GM23338 (cell line): Measurements from ENCODE around the gene CNTN5. TPM values are rescaled to one million over a fixed set of nuclear protein-coding genes. Genes with fewer than 3 reads are reported as not detected.
A peak's percentile ranks its signal among the peaks of the same experiment; 100 is the strongest.
"Not testable (repeated sequence)": the region's sequence is repeated elsewhere in the genome, so short reads cannot be mapped to it uniquely, and the experiment has no call there.

ENCODE experiments used
- ATAC-seq: fragments of 200-7000 bp; cut with Tn5 transposase; 3 replicates; pipeline ENCODE4 v1.9.1; 2020
- DNase-seq: peaks from one replicate; pipeline ENCODE4 v3.0.0-alpha.2; 2015; ENCODE audit warnings: low spot score
- H2AFZ ChIP-seq: fragments of 200-600 bp; sonication (generic); 2 replicates; pipeline ENCODE4 v1.8.0; 2016; ENCODE audit warnings: antibody characterized with exemption, mild to moderate bottlenecking, moderate library complexity
- H3F3A ChIP-seq: fragments of 200-600 bp; sonication (generic); replicated peaks from 2 replicates; pipeline ENCODE4 v1.8.0; 2017; ENCODE audit warnings: antibody characterized with exemption, mixed run types, low read depth
- H3K27ac ChIP-seq: fragments of 200-600 bp; sonication (generic); 2 replicates; pipeline ENCODE4 v1.6.1; 2016; ENCODE audit warnings: low read depth
- H3K27me3 ChIP-seq: fragments of 200-600 bp; sonication (generic); 2 replicates; pipeline ENCODE4 v1.8.0; 2016; ENCODE audit warnings: mild to moderate bottlenecking, mixed run types, moderate library complexity; ENCODE audit not compliant: insufficient read depth
- H3K36me3 ChIP-seq: fragments of 200-600 bp; sonication (generic); 2 replicates; pipeline ENCODE4 v1.8.0; 2016; ENCODE audit warnings: mild to moderate bottlenecking; ENCODE audit not compliant: insufficient read depth
- H3K4me1 ChIP-seq: fragments of 200-600 bp; sonication (generic); 2 replicates; pipeline ENCODE4 v1.8.0; 2016; ENCODE audit warnings: mild to moderate bottlenecking, moderate library complexity; ENCODE audit not compliant: insufficient read depth
- H3K4me2 ChIP-seq: fragments of 200-600 bp; sonication (generic); 2 replicates; pipeline ENCODE4 v1.7.1; 2017; ENCODE audit warnings: mixed run types
- H3K4me3 ChIP-seq: fragments of 200-600 bp; sonication (generic); 2 replicates; pipeline ENCODE4 v1.6.1; 2016; ENCODE audit warnings: mixed run types
- H3K79me2 ChIP-seq: fragments of 200-600 bp; sonication (generic); replicated peaks from 2 replicates; pipeline ENCODE4 v1.8.0; 2017; ENCODE audit warnings: mild to moderate bottlenecking; ENCODE audit not compliant: insufficient read depth
- H3K9me2 ChIP-seq: fragments of 200-600 bp; sonication (generic); 2 replicates; pipeline ENCODE4 v1.8.0; 2017; ENCODE audit not compliant: insufficient read depth
- H4K20me1 ChIP-seq: fragments of 200-600 bp; sonication (generic); replicated peaks from 2 replicates; pipeline ENCODE4 v1.8.0; 2017; ENCODE audit warnings: mild to moderate bottlenecking; ENCODE audit not compliant: insufficient read depth
- H3K27ac Mint-ChIP-seq: 2 replicates; pipeline ENCODE4 v1.8.0; 2020; ENCODE audit warnings: inconsistent platforms, mild to moderate bottlenecking, moderate library complexity, mixed read lengths
- H3K27me3 Mint-ChIP-seq: 3 replicates; pipeline ENCODE4 v1.8.0; 2022; ENCODE audit warnings: low read depth, mild to moderate bottlenecking, moderate library complexity, mixed read lengths, inconsistent platforms; ENCODE audit not compliant: insufficient read depth, poor library complexity
- H3K36me3 Mint-ChIP-seq: 3 replicates; pipeline ENCODE4 v1.8.0; 2021; ENCODE audit warnings: low read depth, mild to moderate bottlenecking, inconsistent platforms, moderate library complexity, mixed read lengths
- H3K4me1 Mint-ChIP-seq: 3 replicates; pipeline ENCODE4 v1.8.0; 2020; ENCODE audit warnings: mild to moderate bottlenecking, inconsistent platforms, mixed read lengths
- H3K4me3 Mint-ChIP-seq: 3 replicates; pipeline ENCODE4 v1.8.0; 2021; ENCODE audit warnings: moderate library complexity, mild to moderate bottlenecking, inconsistent platforms, mixed read lengths
- H3K9me3 Mint-ChIP-seq: 3 replicates; pipeline ENCODE4 v1.8.0; 2020; ENCODE audit warnings: moderate library complexity, mild to moderate bottlenecking, inconsistent platforms, mixed read lengths
- CREB1 ChIP-seq: fragments of 250-450 bp; sonication (Bioruptor Pico); IDR thresholded peaks from 2 replicates; pipeline ENCODE4 v1.5.0; 2020; ENCODE audit warnings: low read depth, mild to moderate bottlenecking, moderate library complexity
- CTCF ChIP-seq, 2 experiments: fragments of 200-600 bp in 1 of 2; sonication (generic) in 1 of 2; conservative IDR thresholded peaks; 2 replicates each; pipeline versions ENCODE4 v1.5.1 to v1.6.1; 2016 to 2017; ENCODE audit warnings: antibody characterized with exemption in 2 of 2, low read depth in 2 of 2, mild to moderate bottlenecking in 2 of 2, moderate library complexity in 1 of 2
- ETS1 ChIP-seq: IDR thresholded peaks from 2 replicates; pipeline ENCODE4 v1.6.1; 2016; ENCODE audit warnings: antibody characterized with exemption
- JUNB ChIP-seq: IDR thresholded peaks from one replicate; pipeline ENCODE4 v1.6.1; 2016; ENCODE audit warnings: antibody characterized with exemption; ENCODE audit not compliant: unreplicated experiment
- NANOG ChIP-seq: IDR thresholded peaks from 2 replicates; pipeline ENCODE4 v1.6.1; 2016; ENCODE audit warnings: antibody characterized with exemption, borderline replicate concordance
- POLR2AphosphoS5 ChIP-seq: IDR thresholded peaks from 2 replicates; pipeline ENCODE4 v1.6.1; 2016; ENCODE audit warnings: antibody characterized with exemption, low read depth
- STAT1 ChIP-seq: IDR thresholded peaks from one replicate; pipeline ENCODE4 v1.6.1; 2016; ENCODE audit warnings: antibody characterized with exemption; ENCODE audit not compliant: unreplicated experiment
- ZNF114 ChIP-seq: fragments of 250-450 bp; sonication (Bioruptor Pico); IDR thresholded peaks from 2 replicates; pipeline ENCODE4 v1.5.0; 2020; ENCODE audit warnings: mild to moderate bottlenecking, moderate library complexity
- ZNF331 ChIP-seq: fragments of 250-450 bp; sonication (Bioruptor Pico); IDR thresholded peaks from 2 replicates; pipeline ENCODE4 v1.5.0; 2020; ENCODE audit warnings: low read depth, mild to moderate bottlenecking, moderate library complexity
- polyA plus RNA-seq: library from polyadenylated mRNA; unstranded; fragments of >200 nt; fragmentation: Nextera tagmentation; extraction: Ambion mirVana; gene quantifications from 2 replicates; pipeline ENCODE4 v1.2.1, GENCODE V29; 2016
- total RNA-seq: library from RNA; depleted of rRNA; stranded (reverse); fragments of >200 nt; shearing (Covaris generic); gene quantifications from 2 replicates; pipeline ENCODE4 v1.2.3, GENCODE V29; 2014
- TF ChIP-seq, protein P1 (sequence below): fragments of 250-450 bp; sonication (Bioruptor Pico); IDR thresholded peaks from 2 replicates; pipeline ENCODE4 v1.5.0; 2020; ENCODE audit warnings: mild to moderate bottlenecking, moderate library complexity

Gene CNTN5
- total and polyA plus RNA-seq, 2 experiments from 2014 or later = not detected

DNA sequence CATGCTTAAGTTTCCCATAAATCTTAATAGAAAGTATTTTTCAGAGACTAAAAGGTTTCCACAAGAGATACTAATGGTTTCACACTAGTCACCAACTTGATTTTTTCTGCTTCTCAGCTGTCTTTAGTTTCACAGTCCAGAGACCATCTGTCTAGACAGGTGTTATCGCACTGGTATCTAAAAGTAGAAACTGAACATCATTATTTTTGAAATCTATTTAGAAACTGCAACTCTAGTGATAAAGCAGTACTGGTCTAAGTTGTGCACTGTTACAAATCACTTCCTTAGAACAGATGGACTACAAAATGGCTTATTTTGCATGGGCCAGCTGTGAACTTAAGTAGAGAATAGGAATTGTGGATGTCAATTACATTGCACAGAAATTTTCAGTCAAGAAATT is 78.0 kb downstream of the CNTN5 start:
- Histone ChIP-seq H3K27ac (no peak overlapping the region), H3K27me3 (no peaks in the 10 kb centered on the region), H3K4me2 (no peak overlapping the region), H3K79me2 (no peaks in the 10 kb centered on the region), H3K36me3 (peaks cover 5% of the 10 kb centered on the region; the same call in 1 of the 2 replicates), H3K9me2 (no peaks in the 10 kb centered on the region), H3K4me3 (no peak overlapping the region), H4K20me1 (no peaks in the 10 kb centered on the region), H2AFZ (no peak overlapping the region), H3F3A (no peaks in the 10 kb centered on the region), H3K4me1 (no peaks in the 10 kb centered on the region)
- TF ChIP-seq ZNF114 (CRISPR knock-in tag) (no peak), STAT1 (no peak), ETS1 (no peak), JUNB (no peak), POLR2AphosphoS5 (no peak)
- Mint-ChIP-seq H3K36me3 (peaks cover 13% of the 10 kb centered on the region; the same call in 2 of the 3 replicates), H3K4me3 (no peak overlapping the region), H3K27me3 (no peaks in the 10 kb centered on the region), H3K9me3 (peaks cover 19% of the 10 kb centered on the region), H3K4me1 (no peaks in the 10 kb centered on the region), H3K27ac (no peak overlapping the region)
- DNase-seq = no peak
- ATAC-seq = no peak

GRCh38 chr11:99117603-99118002 is 96.9 kb downstream of the CNTN5 start:
- Mint-ChIP-seq H3K4me3 (no peak overlapping the region), H3K9me3 (no peaks in the 10 kb centered on the region), H3K4me1 (no peaks in the 10 kb centered on the region), H3K27ac (no peak overlapping the region), H3K27me3 (peaks cover 1% of the 10 kb centered on the region), H3K36me3 (no peaks in the 10 kb centered on the region)
- TF ChIP-seq STAT1 (no peak), CTCF (conservative IDR thresholded peaks at IDR 0.05; ENCODE audit: low read depth in 2 of 2) (peak; percentile 22 to 52), ZNF331 (CRISPR knock-in tag) (no peak), CREB1 (no peak), ZNF114 (CRISPR knock-in tag) (no peak), NANOG (no peak)
- TF ChIP-seq, protein P1, sequence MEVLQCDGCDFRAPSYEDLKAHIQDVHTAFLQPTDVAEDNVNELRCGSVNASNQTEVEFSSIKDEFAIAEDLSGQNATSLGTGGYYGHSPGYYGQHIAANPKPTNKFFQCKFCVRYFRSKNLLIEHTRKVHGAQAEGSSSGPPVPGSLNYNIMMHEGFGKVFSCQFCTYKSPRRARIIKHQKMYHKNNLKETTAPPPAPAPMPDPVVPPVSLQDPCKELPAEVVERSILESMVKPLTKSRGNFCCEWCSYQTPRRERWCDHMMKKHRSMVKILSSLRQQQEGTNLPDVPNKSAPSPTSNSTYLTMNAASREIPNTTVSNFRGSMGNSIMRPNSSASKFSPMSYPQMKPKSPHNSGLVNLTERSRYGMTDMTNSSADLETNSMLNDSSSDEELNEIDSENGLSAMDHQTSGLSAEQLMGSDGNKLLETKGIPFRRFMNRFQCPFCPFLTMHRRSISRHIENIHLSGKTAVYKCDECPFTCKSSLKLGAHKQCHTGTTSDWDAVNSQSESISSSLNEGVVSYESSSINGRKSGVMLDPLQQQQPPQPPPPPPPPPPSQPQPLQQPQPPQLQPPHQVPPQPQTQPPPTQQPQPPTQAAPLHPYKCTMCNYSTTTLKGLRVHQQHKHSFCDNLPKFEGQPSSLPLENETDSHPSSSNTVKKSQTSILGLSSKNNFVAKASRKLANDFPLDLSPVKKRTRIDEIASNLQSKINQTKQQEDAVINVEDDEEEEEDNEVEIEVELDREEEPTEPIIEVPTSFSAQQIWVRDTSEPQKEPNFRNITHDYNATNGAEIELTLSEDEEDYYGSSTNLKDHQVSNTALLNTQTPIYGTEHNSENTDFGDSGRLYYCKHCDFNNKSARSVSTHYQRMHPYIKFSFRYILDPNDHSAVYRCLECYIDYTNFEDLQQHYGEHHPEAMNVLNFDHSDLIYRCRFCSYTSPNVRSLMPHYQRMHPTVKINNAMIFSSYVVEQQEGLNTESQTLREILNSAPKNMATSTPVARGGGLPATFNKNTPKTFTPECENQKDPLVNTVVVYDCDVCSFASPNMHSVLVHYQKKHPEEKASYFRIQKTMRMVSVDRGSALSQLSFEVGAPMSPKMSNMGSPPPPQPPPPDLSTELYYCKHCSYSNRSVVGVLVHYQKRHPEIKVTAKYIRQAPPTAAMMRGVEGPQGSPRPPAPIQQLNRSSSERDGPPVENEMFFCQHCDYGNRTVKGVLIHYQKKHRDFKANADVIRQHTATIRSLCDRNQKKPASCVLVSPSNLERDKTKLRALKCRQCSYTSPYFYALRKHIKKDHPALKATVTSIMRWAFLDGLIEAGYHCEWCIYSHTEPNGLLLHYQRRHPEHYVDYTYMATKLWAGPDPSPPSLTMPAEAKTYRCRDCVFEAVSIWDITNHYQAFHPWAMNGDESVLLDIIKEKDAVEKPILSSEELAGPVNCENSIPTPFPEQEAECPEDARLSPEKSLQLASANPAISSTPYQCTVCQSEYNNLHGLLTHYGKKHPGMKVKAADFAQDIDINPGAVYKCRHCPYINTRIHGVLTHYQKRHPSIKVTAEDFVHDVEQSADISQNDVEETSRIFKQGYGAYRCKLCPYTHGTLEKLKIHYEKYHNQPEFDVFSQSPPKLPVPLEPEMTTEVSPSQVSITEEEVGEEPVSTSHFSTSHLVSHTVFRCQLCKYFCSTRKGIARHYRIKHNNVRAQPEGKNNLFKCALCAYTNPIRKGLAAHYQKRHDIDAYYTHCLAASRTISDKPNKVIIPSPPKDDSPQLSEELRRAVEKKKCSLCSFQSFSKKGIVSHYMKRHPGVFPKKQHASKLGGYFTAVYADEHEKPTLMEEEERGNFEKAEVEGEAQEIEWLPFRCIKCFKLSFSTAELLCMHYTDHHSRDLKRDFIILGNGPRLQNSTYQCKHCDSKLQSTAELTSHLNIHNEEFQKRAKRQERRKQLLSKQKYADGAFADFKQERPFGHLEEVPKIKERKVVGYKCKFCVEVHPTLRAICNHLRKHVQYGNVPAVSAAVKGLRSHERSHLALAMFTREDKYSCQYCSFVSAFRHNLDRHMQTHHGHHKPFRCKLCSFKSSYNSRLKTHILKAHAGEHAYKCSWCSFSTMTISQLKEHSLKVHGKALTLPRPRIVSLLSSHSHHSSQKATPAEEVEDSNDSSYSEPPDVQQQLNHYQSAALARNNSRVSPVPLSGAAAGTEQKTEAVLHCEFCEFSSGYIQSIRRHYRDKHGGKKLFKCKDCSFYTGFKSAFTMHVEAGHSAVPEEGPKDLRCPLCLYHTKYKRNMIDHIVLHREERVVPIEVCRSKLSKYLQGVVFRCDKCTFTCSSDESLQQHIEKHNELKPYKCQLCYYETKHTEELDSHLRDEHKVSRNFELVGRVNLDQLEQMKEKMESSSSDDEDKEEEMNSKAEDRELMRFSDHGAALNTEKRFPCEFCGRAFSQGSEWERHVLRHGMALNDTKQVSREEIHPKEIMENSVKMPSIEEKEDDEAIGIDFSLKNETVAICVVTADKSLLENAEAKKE (CRISPR knock-in tag) = peak; percentile 88
- no peak for ATAC-seq
- no peaks in the 10 kb centered on the region for H3K79me2 ChIP-seq
- H3K36me3 ChIP-seq = no peaks in the 10 kb centered on the region
- H3K27ac ChIP-seq = no peak overlapping the region
- peak; percentile 14 for DNase-seq
- no peak overlapping the region for H3K4me2 ChIP-seq
- no peak overlapping the region for H3K4me3 ChIP-seq
- H4K20me1 ChIP-seq = no peaks in the 10 kb centered on the region
- H3K27me3 ChIP-seq = no peaks in the 10 kb centered on the region
- no peaks in the 10 kb centered on the region for H3K4me1 ChIP-seq
- no peaks in the 10 kb centered on the region for H3K9me2 ChIP-seq
- H2AFZ ChIP-seq = no peak overlapping the region
- no peaks in the 10 kb centered on the region for H3F3A ChIP-seq

GRCh38 chr11:99133862-99134261 is 113.1 kb downstream of the CNTN5 start:
- H3K79me2 ChIP-seq, H3K4me3 Mint-ChIP-seq, H3K36me3 ChIP-seq, H3K4me1 ChIP-seq, DNase-seq, H4K20me1 ChIP-seq, H3K4me2 ChIP-seq, H3F3A ChIP-seq, ATAC-seq, H3K4me3 ChIP-seq, H3K27ac ChIP-seq, H3K27me3 Mint-ChIP-seq, H2AFZ ChIP-seq, H3K27ac Mint-ChIP-seq, H3K9me2 ChIP-seq, H3K36me3 Mint-ChIP-seq, H3K4me1 Mint-ChIP-seq, H3K27me3 ChIP-seq: not testable (repeated sequence)
- peaks cover 13% of the 10 kb centered on the region; the same call in 2 of the 3 replicates for H3K9me3 Mint-ChIP-seq
